Ovary (tissue), 9 donors: ENCODE measurements around the gene NEK9. TPM values are rescaled to one million over a fixed set of nuclear protein-coding genes. Genes with fewer than 3 reads are reported as not detected.

Experiments used
- DNase-seq, 5 donors: peaks; one replicate each; pipeline ENCODE4 v3.0.0-alpha.2; 2019 to 2020
- H3K27ac ChIP-seq, 2 donors: fragments of 200-600 bp; one replicate each; pipeline versions ENCODE4 v1.5.1 to v1.8.0; 2019 to 2022
- H3K27me3 ChIP-seq: fragments of 200-600 bp; one replicate; pipeline ENCODE4 v1.8.0; 2022
- H3K36me3 ChIP-seq: fragments of 200-600 bp; sonication (generic); one replicate; pipeline ENCODE4 v1.5.1; 2019
- H3K4me1 ChIP-seq: one replicate; pipeline ENCODE4 v1.8.1; 2013; ENCODE audit warnings: mild to moderate bottlenecking, moderate library complexity; ENCODE audit not compliant: insufficient read depth
- H3K4me3 ChIP-seq: fragments of 200-600 bp; sonication (generic); one replicate; pipeline ENCODE4 v1.5.1; 2017
- H3K9me3 ChIP-seq, 2 donors: fragments of 200-600 bp in 1 of 2; sonication (generic) in 1 of 2; one replicate each; pipeline versions ENCODE4 v1.5.1 to v1.8.1; 2013 to 2019; ENCODE audit warnings: mild to moderate bottlenecking in 1 of 2, moderate library complexity in 1 of 2
- CTCF ChIP-seq, 3 donors: fragments of 450-650 bp in 2 of 3; fragments of 200-600 bp in 1 of 3; IDR thresholded peaks; one replicate each; pipeline versions ENCODE4 v1.5.1 to v1.8.0; 2016 to 2022; ENCODE audit warnings: antibody characterized with exemption in 3 of 3, mild to moderate bottlenecking in 1 of 3
- EP300 ChIP-seq: sonication (generic); formaldehyde crosslinking; IDR thresholded peaks from one replicate; pipeline ENCODE4 v1.6.1; 2017; ENCODE audit warnings: antibody characterized with exemption
- POLR2A ChIP-seq: fragments of 450-650 bp; IDR thresholded peaks from one replicate; pipeline ENCODE4 v1.6.1; 2017; ENCODE audit warnings: antibody characterized with exemption, mild to moderate bottlenecking, moderate library complexity
- WGBS, 3 donors: extraction: QIAGEN DNeasy Blood & Tissue Kit in 1 of 3; methylation state at CpG; one replicate each; pipeline versions ENCODE4 v1.1.5 to v1.1.7; 2013 to 2017; 5-methylcytosine and 5-hydroxymethylcytosine counted together
- intact Hi-C, 4 donors: fragments of 100-400 bp; cut with DNase I; formaldehyde crosslinking; loops; one replicate each; pipeline versions ENCODE4 v1.11.0 to v1.15.1; 2022 to 2023
- polyA plus RNA-seq, 2 donors: library from polyadenylated mRNA; stranded (reverse); fragments of 200-250 nt in 1 of 2; fragments of 350-450 nt in 1 of 2; fragmentation: Illumina TruSeq in 1 of 2; extraction: RNeasy Lipid Tissue Mini Kit (QIAGEN cat#74804) in 1 of 2; gene quantifications; one replicate each; pipeline ENCODE4 v1.2.3, GENCODE V29; 2013 to 2014
- total RNA-seq, 7 donors: library from RNA; depleted of rRNA in 2 of 7; stranded (reverse); fragments of >200 nt in 2 of 7; fragmentation: NEBNext Ultra II Directional in 3 of 7; extraction: Animal tissue kit (Norgen Biotek cat#: 25700) in 3 of 7; gene quantifications; one replicate each; pipeline versions ENCODE4 v1.1.0 to v1.2.4, GENCODE V29; 2016 to 2023
- donor health status: DM: no; HTN: no; CAD: no; lungs with moderate emphysema.
- donor health status: DM: no; HTN: no; CAD: no.
- donor health status: Bipolar disorder and iron deficiency.
- donor health status: DM: yes; HTN: yes; CAD: no.
- donor health status: DM: no; HTN: no; CAD: no.
- donor health status: DM: yes; HTN: yes; CAD: no.

Gene NEK9
- total and polyA plus RNA-seq, 9 donors: 57.0 to 140 (median 105) TPM

GRCh38 chr14:75063013-75063412, 63.8 kb downstream of the NEK9 start:
- Histone ChIP-seq H3K4me3 (peak overlapping the region; percentile 75), H3K27me3 (no peaks in the 10 kb centered on the region), H3K36me3 (no peaks in the 10 kb centered on the region), H3K4me1 (peaks cover 9% of the 10 kb centered on the region), H3K9me3 (no peaks in the 10 kb centered on the region), H3K27ac (no peak overlapping the region)
- no peak for DNase-seq
- intact Hi-C loops: loop anchor here in 1 of 4 donors (2.0 kb wide), 1 partner anchor 14 kb away; no protein-coding TSS in a partner anchor
- WGBS, 3 donors: 31 to 42% (median 36%) methylated on average over 5 of the region's 5 CpGs
- no peak for TF ChIP-seq POLR2A
- no peak for TF ChIP-seq EP300
- TF ChIP-seq CTCF (IDR thresholded peaks at IDR 0.05): no peak

GRCh38 chr14:75060420-75060819, 66.4 kb downstream of the NEK9 start:
- WGBS, 3 donors: 49 to 69% (median 50%) methylated on average over 2 of the region's 2 CpGs
- no peaks in the 10 kb centered on the region for H3K36me3 ChIP-seq
- H3K9me3 ChIP-seq: no peaks in the 10 kb centered on the region
- H3K27me3 ChIP-seq: no peaks in the 10 kb centered on the region
- DNase-seq: no peak
- H3K27ac ChIP-seq: no peak overlapping the region
- H3K4me1 ChIP-seq: peaks cover 8% of the 10 kb centered on the region
- H3K4me3 ChIP-seq: no peak overlapping the region
- TF ChIP-seq EP300 (no peak), POLR2A (no peak), CTCF (IDR thresholded peaks at IDR 0.05) (no peak)
- intact Hi-C loops: no loop called here

GRCh38 chr14:75059642-75060041, 67.2 kb downstream of the NEK9 start:
- Histone ChIP-seq H3K27me3 (no peaks in the 10 kb centered on the region), H3K36me3 (no peaks in the 10 kb centered on the region), H3K4me3 (no peak overlapping the region), H3K9me3 (no peaks in the 10 kb centered on the region), H3K27ac (no peak overlapping the region), H3K4me1 (peaks cover 8% of the 10 kb centered on the region)
- 55 to 81% (median 65%) methylated on average over 2 of the region's 2 CpGs for WGBS, 3 donors
- intact Hi-C loops: no loop called here
- no peak for TF ChIP-seq POLR2A
- no peak for TF ChIP-seq EP300
- TF ChIP-seq CTCF (IDR thresholded peaks at IDR 0.05): no peak
- DNase-seq: no peak

- Histone ChIP-seq H3K27me3 (no peaks in the 10 kb centered on the region), H3K4me3 (no peak overlapping the region), H3K9me3 (no peaks in the 10 kb centered on the region), H3K36me3 (no peaks in the 10 kb centered on the region), H3K27ac (no peak overlapping the region), H3K4me1 (peaks cover 3% of the 10 kb centered on the region)
- no peak for DNase-seq
- TF ChIP-seq POLR2A: no peak
- TF ChIP-seq CTCF (IDR thresholded peaks at IDR 0.05): no peak
- TF ChIP-seq EP300: no peak
- intact Hi-C loops: no loop called here
- 48 to 60% (median 58%) methylated on average over 1 of the region's 1 CpG for WGBS, 3 donors
These were observed 72.4 kb downstream of the NEK9 start for GRCh38 chr14:75054421-75054820.
